ENCODE results near the gene SIAH2. TPM values are rescaled to one million over a fixed set of nuclear protein-coding genes. Genes with fewer than 3 reads are reported as not detected.

The SIAH2 gene
- polyA plus RNA-seq, 5 donors = 19.4 to 24.1 (median 21.5) TPM

DNA sequence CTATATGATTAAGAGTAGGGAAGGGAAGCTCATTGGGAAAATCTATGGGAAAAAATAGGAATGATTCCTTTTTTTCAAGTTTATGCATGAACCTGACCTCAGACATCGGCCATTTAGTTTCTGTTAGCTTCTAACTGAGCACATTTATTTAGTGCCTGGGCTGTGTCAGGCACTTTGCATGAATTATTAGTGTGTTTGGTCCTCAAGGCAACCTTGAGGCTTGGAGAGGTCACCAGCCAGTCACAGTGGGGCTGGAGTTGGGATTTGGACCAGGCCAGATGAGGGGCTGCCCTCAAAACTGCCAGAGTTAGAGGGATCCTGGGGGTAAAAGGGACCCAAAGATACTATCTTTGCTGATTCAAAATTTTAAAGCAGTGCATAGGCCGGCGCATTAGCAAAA is 8.1 kb downstream of the SIAH2 start:
- DNase-seq = no peak

DNA sequence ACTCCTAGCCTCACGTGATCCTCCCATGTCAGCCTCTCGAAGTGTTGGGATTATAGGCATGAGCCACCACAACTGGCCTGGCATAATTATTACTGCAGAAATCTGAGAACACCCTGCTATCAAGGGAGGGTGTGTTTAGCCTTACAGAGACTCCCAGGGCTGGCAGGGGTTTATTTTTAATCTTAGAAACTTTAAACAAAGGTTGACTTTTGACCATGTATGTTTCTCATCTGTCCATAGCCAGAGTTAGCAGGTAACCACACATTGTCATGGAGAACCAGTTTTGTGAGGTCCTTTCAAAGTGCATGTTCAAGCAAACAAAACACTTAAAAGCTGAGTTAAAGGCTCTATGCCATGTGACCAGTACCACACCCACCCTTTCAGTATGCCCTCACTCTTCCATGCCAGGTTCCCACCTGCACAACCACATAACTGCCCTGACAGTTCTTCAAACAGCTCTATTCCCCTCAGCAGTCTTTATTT is 11.1 kb downstream of the SIAH2 start:
- peak; percentile 52 to 55 for DNase-seq

DNA sequence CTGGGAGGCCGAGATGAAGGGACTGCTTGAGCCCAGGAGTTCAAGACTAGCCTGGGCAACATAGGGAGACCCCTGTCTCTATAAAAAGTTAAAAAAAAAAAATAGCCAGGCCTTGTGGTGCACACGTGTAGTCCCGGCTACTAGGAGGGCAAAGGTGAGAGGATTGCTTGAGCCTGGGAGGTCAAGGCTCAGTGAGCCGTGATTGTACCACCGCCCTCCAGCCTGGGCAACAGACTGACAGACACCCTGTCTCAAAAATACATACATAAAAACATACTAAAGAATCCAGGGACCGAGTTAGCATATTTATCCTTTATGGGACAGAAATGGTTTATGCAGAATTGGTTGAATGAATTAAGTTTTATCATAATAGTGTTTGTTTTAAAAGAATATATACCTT is 13.7 kb downstream of the SIAH2 start:
- DNase-seq = no peak

DNA sequence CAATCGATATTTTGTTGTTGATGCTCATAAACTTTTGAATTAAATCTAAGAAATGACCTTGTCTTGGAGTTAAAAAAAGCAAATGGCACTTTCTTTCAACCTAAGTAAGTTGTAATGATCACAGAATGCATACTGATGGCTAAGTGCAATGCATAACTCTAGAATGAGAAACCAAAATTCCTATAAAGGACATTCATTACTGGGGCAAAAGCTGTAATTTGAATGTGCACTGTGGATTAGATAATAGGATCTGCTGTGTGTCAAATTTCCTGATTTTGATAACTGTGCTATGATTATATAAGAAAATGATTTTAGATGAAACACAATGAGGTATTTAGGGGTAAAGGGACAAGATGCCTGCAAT is 14.3 kb downstream of the SIAH2 start:
- DNase-seq = no peak

DNA sequence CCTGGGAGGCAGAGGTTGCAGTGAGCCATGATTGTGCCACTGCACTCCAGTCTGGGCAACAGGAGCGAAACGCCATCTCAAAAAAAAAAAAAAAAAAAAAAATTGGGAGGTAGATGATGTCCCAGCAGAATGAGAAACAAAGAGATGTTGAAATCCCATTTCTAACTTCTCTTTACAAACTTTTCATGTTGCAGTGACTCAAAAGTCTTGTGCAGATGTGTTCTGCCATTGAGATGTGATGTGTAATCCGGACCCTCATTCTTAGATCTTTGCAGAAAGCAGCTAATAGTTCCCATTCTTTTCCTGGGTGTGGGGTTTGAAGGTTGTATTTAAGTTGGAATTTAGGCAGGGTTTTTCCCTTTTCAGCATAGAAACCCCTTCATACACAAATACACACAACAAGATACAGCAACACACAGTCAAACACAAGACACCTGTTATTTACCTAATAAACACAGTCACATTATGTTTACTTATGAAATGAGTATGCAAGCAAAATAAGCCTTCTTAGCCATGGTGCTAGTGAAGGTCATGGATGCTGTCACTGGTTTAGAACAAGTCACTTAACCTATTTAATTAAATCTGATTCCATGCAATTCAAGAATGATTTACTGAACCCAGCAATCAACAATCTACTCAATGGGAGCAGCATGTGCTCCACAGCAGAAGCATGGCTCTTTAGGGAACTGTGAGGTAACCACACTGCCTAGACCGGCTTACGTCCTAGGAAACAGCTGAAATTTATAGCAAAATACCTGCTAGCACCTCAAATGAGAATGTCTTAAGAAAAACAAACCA is 14.9 kb downstream of the SIAH2 start:
- no peak for DNase-seq

DNA sequence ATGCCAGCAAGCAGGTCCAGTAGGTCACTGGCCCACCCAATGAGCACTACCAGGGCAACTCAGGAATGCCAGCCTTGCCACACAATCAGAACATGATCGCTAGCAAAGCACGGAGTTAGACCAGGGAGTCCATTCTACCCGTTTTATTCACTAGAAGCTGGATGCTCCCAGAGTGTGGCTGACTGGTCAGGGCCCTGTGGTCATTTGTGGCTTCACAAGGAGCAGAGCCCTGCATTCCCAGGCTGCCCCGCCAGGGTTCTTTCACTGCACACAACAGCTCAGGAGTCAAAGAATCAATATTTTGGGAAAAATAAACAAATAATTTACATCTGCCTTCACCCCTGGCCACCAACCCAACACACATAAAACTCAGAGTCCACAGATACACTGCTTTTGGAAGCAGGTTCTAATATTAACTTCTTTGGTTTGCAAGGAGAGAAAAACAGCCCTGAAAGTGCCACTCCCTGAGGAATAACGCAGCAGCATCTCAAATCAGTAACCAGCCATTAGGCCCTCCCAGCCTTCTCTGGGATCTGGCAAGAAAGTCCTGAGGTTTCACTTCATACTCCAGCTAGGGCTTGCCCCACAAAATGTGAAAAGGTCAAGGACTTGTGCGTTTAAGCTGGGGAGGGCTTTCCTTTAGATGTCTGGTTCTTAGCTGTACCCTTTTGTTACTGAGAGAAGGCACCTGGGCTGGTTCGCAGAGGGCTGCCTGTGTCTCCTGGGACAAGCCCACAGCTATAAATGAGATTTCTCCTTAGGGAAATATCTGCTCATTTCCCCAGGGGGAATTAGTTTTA is 16.0 kb downstream of the SIAH2 start:
- no peak for DNase-seq

DNA sequence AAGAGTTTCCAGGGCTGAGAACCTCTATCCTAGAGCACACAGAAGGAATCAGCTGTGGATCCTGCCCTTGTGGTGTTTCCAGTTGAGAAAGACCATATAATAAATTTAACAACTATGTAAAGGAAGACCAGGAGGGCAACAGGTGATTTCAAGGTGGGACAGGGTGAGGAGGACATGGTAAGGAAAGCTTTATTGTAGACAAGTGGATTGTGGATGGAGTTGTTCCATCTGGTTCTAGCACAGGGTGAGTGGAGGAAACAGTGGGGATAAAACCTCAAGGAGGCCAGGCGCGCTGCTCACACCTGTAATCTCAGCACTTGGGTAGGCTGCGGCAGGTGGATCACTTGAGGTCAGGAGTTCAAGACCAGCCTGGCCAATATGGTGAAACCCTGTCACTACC is 17.1 kb downstream of the SIAH2 start:
- no peak for DNase-seq

DNA sequence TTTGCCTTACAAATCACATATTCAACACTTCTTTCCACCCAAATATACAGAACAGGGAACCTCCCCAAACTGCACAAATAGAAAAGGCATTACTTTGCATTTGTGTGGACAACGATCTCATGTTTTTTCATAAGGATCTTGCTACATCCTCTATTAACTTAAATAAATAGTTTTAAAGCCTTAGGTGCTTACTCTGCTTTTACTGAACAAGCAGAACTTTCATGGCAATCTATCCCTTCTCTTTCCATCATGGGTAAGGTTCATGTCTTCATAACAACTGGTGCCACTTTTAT is 18.1 kb downstream of the SIAH2 start:
- DNase-seq = no peak

DNA sequence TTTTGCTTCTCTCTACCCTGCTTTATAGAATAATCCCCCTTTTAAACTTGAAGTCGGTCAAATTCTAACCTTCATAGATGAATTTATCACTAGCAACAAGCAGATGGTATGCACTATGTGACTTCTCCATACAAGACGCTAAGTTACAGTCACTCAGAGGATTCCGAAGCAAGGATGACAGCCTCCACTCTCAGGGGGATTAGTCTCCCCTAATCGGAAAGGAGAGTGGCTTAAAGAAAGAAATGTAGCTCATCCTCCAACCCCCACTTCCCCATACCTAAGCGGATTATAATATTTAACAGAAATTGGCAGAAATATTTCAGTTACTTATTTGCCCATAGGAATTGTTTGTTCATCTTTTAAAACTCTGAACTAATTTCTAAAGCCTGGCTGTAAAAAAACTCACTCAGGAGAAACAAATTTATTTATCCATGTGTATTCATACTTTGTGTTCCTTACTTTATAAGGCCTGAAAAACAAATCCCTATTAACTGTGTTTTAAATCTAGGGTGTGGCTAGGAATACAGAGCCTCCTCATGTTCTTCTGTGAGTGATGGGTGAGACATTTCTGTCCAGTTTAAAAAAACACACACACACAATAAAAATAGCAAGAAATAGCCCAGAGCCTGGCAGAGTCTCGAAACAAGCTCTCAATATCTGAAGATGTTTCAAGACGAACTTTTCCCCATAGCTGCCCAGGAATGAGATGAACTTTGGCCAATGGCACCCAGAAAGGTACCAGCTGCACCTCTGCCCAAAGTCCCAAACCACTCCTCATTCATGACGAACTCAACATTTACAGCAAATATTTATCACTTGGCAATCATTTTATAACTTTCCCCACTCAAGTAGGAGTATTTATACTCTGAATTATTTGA is 18.7 kb downstream of the SIAH2 start:
- no peak for DNase-seq

DNA sequence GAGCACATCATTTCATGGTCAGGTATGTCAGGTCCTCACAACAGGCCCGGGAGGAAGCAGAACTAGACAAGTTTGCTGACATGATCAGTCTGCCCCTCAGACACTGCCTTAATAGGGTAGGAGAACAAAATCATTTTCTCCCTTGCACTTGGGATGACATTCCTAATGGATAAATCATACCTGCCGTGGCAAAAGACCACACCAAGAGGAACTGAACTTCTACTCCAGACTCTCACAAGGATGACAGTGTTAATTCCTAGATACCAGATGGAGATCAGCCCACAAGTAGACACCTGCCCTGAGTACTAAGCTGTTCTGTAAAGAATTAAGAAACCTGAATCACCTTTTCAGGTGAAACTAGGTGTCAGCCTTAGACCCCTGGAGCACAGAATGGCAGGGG is 19.5 kb downstream of the SIAH2 start:
- DNase-seq = no peak

DNA sequence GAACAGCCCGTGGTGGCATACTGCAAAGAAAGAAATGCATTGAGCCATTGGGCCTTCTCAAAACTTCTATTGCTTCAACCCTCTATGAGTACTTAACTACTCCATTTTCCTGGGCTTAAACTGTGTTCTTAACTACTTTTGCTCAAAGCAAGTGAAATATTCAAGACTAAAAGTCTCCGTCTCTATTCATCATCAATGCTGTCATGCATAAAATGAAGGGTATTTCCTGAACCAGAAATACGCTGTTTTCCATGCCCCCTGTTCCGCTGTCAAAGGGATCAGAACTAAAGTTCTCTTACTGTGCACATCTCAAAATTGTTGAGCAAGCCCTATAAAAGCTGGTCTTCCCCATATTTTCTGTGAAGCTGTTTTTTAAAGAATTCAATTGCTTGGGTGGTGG is 20.3 kb downstream of the SIAH2 start:
- DNase-seq = no peak

DNA sequence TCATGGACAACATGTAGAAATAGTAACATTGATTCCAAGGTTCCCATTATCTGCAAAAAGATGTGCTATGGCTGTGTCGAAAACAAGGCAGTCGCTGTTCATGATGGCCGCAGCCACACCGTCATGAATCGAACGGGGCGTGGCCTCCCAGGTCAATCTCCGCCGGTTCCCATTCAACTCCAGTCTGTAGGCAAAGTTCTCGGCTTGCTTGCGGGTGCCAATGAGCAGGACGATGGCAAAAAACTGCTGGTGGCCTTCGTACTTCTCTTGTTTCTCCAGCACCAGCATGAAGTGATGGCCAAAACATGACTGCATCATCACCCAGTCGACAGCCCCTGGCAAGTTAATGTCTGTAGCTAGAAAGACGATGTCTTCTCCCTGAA is 20.8 kb downstream of the SIAH2 start:
- no peak for DNase-seq

DNA sequence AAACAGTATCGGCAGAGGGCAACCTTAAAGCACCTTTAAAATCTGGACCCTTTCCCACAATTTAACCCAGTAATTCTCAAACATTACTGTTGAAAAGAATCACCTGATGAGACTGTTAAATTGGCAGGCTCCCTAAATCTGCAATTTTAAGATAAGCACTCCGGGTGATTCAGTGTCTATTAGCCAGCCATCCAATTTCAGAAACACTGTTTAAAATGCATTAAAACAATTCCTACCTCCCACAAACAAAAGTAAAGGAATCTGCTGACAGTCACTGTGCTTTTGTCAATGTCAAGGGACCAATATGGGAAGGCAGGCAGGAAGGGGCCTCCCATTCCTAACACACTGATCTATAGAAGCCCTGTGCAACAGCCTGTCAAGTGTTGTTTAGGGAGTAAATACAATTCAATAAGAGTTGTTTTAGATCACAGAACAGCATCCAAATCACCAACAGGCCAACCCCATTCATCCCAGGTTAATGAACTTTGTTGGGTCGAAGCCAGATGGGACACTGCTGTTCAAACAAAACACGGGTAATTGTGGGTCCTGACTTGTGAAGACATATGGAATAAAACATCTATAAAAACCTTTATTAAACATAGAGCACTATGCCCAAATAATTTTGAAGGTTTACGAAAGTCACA is 21.4 kb downstream of the SIAH2 start:
- DNase-seq = no peak

DNA sequence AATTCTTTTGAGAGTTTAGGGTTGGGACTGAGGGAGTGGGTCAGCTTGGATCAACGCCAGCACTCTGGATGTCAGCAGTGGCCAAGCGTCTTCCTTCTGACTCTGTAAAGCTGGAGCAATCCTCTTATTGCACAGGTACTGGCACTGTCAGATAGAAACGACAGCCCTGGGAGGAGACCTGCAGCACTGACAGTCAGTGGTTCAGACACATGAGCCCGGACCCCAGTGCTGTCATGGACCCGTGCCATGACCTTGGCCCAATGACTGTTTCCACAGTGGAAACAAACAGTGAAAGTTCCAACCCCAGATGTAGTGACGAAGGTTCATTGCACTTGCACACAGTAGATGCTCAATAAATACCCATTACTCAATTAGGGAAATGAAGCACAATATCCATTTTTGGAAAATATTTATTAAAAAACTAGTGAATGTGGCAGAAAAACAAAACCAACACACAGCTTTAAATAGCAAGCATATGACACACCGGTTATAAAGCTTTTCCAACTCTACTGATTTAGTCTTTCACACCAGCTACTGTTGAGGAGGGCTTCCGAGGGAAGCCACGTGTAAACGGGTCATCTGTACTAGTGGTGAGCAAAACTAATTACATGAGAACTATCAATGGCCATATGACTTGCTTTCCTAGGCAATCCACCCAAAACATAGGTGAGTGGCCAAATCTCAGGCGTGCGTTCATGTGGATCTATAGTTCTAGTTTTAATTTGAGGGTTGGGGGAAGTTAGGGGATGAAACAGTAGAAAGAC is 22.1 kb downstream of the SIAH2 start:
- no peak for DNase-seq

DNA sequence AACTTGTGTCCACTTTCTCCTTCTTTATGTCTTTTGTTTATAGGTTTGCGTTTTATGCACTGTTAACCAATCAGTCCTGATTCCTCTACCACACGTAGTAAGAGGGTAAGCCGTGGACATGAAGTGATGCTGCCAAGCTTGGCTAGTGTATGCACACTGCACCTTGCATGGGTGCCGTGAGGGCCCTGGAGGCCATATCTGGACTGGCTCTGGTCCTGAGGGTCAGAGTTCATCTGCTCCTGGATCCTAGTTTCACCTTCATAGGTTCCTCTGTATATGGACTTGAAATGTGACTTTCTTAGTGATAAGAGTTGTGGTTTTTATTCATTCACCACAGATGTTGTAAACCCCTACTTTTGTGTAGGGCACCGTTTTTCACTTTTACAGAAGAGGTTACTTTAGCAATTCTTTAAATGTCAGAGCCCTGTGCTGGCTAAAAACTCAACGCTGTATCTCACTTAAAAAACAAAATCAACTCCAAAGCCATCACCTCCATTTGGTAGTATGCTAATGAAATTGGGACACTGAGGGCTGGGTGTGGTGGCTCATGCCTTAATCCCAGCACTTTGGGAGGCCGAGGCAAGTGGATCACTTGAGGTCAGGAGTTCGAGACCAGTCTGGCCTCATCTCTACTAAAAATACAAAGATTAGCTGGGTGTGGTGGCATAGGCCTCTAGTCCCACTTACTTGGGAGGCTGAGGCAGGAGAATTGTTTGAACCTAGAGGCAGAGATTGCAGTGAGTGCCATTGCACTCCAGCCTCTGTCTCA is 22.9 kb downstream of the SIAH2 start:
- no peak for DNase-seq

DNA sequence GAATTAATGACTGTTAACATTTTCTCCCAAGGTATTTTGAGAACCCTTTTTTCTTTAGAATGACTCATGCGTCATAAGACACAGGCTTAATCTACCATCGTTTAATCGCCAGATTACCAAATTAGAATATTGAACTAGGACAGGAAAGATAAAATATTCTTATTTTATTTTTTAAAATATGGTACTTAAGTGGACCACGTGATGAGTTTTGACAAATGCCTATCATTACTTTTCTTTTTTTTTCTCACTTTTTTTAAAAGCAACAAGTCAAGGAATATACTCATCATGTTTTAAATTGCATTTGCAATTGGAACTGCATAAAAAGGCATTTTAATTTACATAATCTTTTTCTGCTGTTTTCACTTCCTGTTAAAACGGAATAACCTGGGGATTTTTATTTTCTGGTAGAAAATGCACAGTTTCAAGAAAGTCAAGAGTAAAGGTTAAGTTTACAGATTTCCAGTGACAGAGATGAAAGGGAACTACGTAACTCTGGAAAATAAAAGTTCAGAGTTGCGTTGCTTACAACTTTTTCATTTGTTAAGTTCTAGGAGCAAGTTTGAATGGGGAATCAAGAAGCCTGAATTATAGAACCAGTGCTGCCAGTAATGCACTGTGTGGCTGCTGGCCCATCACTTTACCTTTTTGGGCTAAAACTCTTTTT is 23.6 kb downstream of the SIAH2 start:
- DNase-seq = no peak

DNA sequence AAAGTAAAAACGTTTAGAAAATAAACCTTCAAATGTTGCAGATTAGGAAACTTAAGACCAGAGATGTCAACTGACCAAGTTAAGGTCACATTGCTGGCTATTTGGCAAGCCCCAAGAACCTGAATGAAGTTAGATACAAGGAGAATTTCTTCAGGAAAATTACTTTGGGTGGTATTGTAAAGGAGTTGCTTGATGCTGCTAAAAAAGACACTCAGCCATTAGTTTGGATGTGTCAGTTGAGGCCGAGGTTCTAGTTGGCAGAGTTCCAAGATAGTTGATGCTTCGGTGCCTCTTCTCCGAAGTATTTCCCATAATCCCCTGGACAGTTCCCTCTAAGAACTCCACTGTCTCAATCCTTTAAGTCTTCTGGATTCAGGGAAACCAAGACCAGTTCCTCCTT is 24.3 kb downstream of the SIAH2 start:
- DNase-seq = no peak

DNA sequence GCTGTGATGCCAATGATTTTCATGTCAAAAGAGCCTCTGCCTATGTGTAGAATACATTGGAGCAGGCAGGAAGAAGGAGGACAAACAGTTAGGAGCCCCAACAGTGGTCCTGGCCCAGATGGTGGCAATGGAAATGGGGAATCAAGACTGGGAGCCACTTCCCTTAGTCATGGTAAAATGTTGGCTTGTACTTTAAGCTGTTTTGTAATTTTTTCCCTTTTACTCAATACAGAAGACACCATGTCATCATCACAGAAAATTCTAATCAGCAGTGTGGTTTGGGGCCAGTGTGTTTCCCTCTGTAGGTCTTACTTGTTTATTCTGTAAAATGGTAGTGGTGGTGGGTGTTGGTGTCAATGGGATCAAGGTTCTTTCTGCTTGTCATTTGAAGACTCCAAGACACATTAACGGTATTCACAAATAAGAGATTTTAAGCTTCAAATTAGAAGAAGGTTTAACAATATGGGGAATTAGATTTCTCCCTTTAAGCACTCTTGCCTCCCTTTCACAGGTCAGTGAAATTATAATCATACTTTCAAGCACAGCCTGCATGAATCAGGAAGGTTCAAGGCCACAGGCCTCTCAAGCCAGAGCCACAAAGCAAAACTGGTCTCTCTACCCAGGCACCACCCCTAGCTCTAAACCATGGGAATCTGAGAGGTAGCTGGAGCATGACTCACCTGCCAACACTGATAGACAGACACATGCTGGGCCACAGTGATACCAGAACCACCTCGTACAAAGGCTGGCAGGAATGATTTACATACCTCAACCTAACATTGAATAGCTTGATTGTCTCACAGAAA is 24.9 kb downstream of the SIAH2 start:
- no peak for DNase-seq
